T-cell (primary cell): ENCODE results near the gene LARP6. TPM values are rescaled to one million over a fixed set of nuclear protein-coding genes. Genes with fewer than 3 reads are reported as not detected.

Source experiments
- ATAC-seq, 4 experiments: fragments of 200-7000 bp in 3 of 4; fragments of 150-1000 bp in 1 of 4; cut with Tn5 transposase; replicated peaks in 1 of 4; 1 replicate in 3 of 4; 2 replicates in 1 of 4; pipeline ENCODE4 v1.10.0; 2021; ENCODE audit warnings: moderate library complexity in 3 of 4, mild to moderate bottlenecking in 2 of 4, moderate number of reproducible peaks in 1 of 4
- CTCF ChIA-PET, 2 donors: fragments of 300-600 bp; sonication (Branson Sonifier 250); formaldehyde crosslinking; loops; one replicate each; lab custom pipeline; 2022; ENCODE audit warnings: antibody characterized with exemption in 2 of 2; lab: Charles Lee
- POLR2A ChIA-PET, 2 donors: fragments of 300-600 bp; sonication (Branson Sonifier 250); formaldehyde crosslinking; loops; one replicate each; lab custom pipeline; 2022; ENCODE audit warnings: antibody characterized with exemption in 2 of 2; lab: Charles Lee
- DNase-seq, 35 experiments: peaks; one replicate each; pipeline versions ENCODE4 v3.0.0 to v3.0.0-alpha.2; 2013 to 2023
- H3K27ac ChIP-seq: one replicate; pipeline ENCODE4 v1.5.1; 2013; ENCODE audit warnings: low read length
- H3K27me3 ChIP-seq, 2 experiments: replicated peaks in 1 of 2; 1 replicate in 1 of 2; 2 replicates in 1 of 2; pipeline versions ENCODE4 v1.6.1 to v1.7.0; 2013; ENCODE audit warnings: low read length in 1 of 2, mixed read lengths in 1 of 2; ENCODE audit not compliant: control insufficient read depth in 2 of 2, insufficient read depth in 2 of 2; ENCODE audit errors: extremely low read depth in 1 of 2
- H3K36me3 ChIP-seq, 2 donors: 1 replicate in 1 of 2; 2 replicates in 1 of 2; pipeline versions ENCODE4 v1.6.1 to v1.7.0; 2013; ENCODE audit warnings: low read length in 1 of 2; ENCODE audit not compliant: control insufficient read depth in 2 of 2, insufficient read depth in 1 of 2; ENCODE audit errors: extremely low read depth in 1 of 2
- H3K4me1 ChIP-seq, 2 experiments: 1 replicate in 1 of 2; 2 replicates in 1 of 2; pipeline versions ENCODE4 v1.6.1 to v1.7.0; 2013; ENCODE audit warnings: low read length in 2 of 2, mixed read lengths in 1 of 2; ENCODE audit not compliant: insufficient read depth in 2 of 2, control insufficient read depth in 1 of 2; ENCODE audit errors: extremely low read depth in 1 of 2
- H3K4me3 ChIP-seq, 2 donors: 1 replicate in 1 of 2; 2 replicates in 1 of 2; pipeline versions ENCODE4 v1.5.1 to v1.7.0; 2013; ENCODE audit warnings: mild to moderate bottlenecking in 2 of 2, low read length in 1 of 2, moderate library complexity in 1 of 2; ENCODE audit not compliant: control insufficient read depth in 1 of 2; ENCODE audit errors: extremely low read depth in 1 of 2
- H3K9me3 ChIP-seq: 2 replicates; pipeline ENCODE4 v1.7.0; 2013
- H3K27ac Mint-ChIP-seq, 2 donors: one replicate each; pipeline ENCODE4 v1.8.0; 2020 to 2021; ENCODE audit warnings: mild to moderate bottlenecking in 2 of 2, mixed read lengths in 2 of 2
- H3K27me3 Mint-ChIP-seq, 2 donors: one replicate each; pipeline ENCODE4 v1.8.0; 2021 to 2022; ENCODE audit warnings: mixed read lengths in 2 of 2
- H3K36me3 Mint-ChIP-seq: one replicate; pipeline ENCODE4 v1.8.0; 2021; ENCODE audit warnings: mixed read lengths
- H3K4me1 Mint-ChIP-seq, 3 donors: one replicate each; pipeline ENCODE4 v1.8.0; 2020 to 2022; ENCODE audit warnings: mixed read lengths in 3 of 3, mild to moderate bottlenecking in 1 of 3
- H3K4me3 Mint-ChIP-seq, 3 donors: one replicate each; pipeline ENCODE4 v1.8.0; 2020 to 2022; ENCODE audit warnings: mild to moderate bottlenecking in 3 of 3, mixed read lengths in 3 of 3, moderate library complexity in 3 of 3
- H3K9me3 Mint-ChIP-seq, 3 donors: one replicate each; pipeline ENCODE4 v1.8.0; 2020 to 2022; ENCODE audit warnings: mixed read lengths in 3 of 3
- WGBS: methylation state at CpG from one replicate; pipeline ENCODE4 v1.1.5; 2013; ENCODE audit warnings: missing lambda C conversion rate; ENCODE audit not compliant: insufficient coverage; 5-methylcytosine and 5-hydroxymethylcytosine counted together
- total RNA-seq, 35 experiments: library from RNA in 6 of 35; stranded (reverse) in 6 of 35; fragments of 120-200 nt in 1 of 35; gene quantifications; one replicate each; pipeline versions ENCODE4 v1.2.1 to v1.2.4 and lab custom pipeline; 2013 to 2026

The LARP6 gene
- total RNA-seq, 5 donors from 2014 or later (not counting 1 experiment from before 2014, with no cell fraction given) = 0.41 to 0.49 TPM; not detected in 3

DNA sequence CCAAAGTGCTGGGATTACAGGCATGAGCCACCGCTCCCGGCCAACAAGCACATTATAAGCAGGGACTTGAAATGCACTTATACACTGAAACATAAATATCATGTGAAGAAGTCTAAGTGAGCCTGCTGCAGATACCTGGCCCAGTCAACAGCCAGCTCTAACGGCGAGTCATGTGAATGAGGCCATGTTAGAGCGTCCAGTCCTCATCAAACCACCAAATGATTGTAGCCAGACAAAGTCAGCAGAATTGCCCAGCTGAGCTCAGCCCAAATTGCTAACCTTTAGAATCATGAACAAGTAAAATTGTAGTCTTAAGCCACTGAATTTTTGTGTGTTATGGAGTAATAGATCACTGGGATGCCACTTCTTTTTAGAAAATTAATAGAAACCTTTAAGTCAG lies 52.8 kb downstream of the LARP6 start:
- ChIA-PET CTCF (interaction anchor here in 1 of 2 donors (0.6 kb wide), 1 partner anchor 10 kb away, joined by 3 read pairs; no protein-coding TSS in a partner anchor), POLR2A (no interaction called here)
- Histone ChIP-seq H3K4me1 (no peaks in the 10 kb centered on the region), H3K9me3 (no peaks in the 10 kb centered on the region), H3K36me3 (no peaks in the 10 kb centered on the region), H3K27me3 (no peaks in the 10 kb centered on the region), H3K4me3 (no peak overlapping the region), H3K27ac (no peak overlapping the region)
- Mint-ChIP-seq H3K36me3 (no peaks in the 10 kb centered on the region), H3K27ac (no peak overlapping the region), H3K4me3 (no peak overlapping the region), H3K4me1 (no peaks in the 10 kb centered on the region), H3K27me3 (peaks cover 0 to 4% of the 10 kb centered on the region in 2 donors), H3K9me3 (no peaks in the 10 kb centered on the region)
- no peak for DNase-seq
- no peak for ATAC-seq
- 97% methylated on average over 3 of the region's 5 CpGs for WGBS

DNA sequence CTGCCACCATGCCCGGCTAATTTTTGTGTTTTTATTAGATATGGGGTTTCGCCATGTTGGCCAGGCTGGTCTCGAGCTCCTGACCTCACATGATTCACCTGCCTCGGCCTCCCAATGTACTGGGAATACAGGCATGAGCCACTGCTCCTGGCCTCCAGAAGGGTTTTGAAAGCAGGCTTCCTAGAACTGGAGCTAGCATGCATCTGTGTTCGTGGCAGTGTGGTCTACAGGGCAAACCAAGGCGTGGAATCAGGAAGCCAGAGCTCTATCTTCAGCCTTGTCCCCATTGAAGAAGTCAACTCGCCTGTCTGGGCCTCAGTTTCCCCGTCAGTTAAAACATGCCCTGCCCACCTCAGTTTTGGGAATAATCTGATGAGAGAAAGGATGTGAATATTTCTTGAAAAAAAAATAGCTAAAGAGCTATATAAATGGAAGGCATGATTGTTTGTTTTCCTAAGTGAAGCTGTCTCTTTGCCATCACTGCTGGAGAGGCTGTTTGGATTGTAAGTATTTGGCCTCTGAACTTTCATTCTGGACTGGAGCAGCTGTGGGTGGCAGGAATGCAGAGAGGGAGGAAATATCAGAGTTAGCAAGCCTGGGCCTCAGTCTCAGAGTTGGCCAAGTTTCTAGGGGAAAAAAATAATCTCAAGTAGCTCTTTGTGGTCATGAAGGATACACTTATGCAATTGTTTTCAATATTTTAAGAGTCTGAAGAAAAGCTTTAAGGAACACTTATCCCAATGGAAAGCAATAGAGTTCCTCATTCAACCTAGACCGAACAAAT lies 54.1 kb downstream of the LARP6 start:
- Mint-ChIP-seq H3K27ac (no peak overlapping the region), H3K4me1 (no peaks in the 10 kb centered on the region), H3K9me3 (no peaks in the 10 kb centered on the region), H3K27me3 (peaks cover 0 to 5% of the 10 kb centered on the region in 2 donors), H3K4me3 (no peak overlapping the region), H3K36me3 (no peaks in the 10 kb centered on the region)
- H3K9me3 ChIP-seq = no peaks in the 10 kb centered on the region
- no peaks in the 10 kb centered on the region for H3K36me3 ChIP-seq
- ATAC-seq (no peak), DNase-seq (no peak)
- ChIA-PET POLR2A (no interaction called here), CTCF (interaction anchor here in 1 of 2 donors (0.8 kb wide), 1 partner anchor 10 kb away, joined by 3 read pairs; no protein-coding TSS in a partner anchor)
- H3K27me3 ChIP-seq = no peaks in the 10 kb centered on the region
- no peak overlapping the region for H3K27ac ChIP-seq
- 71% methylated on average over 9 of the region's 9 CpGs for WGBS
- no peaks in the 10 kb centered on the region for H3K4me1 ChIP-seq
- no peak overlapping the region for H3K4me3 ChIP-seq

DNA sequence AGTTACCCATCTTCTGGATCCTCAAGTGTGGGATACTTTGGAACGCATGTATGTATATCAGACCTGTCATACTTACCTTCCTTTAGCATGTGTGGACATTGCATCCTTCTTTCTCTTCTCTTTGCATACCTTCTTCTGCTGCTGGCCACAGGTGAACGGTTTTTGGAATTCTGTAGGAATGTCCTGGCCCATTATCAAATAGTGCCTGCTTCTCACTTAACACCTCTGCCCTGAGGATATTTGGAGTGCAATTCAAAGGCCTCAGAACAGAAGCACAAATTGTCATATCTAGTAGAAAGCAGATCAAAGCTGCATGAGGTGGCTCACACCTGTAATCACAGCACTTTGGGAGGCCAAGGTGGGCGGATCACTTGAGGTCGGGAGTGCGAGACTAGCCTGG lies 56.5 kb downstream of the LARP6 start:
- Histone ChIP-seq H3K9me3 (no peaks in the 10 kb centered on the region), H3K27ac (no peak overlapping the region), H3K36me3 (no peaks in the 10 kb centered on the region), H3K27me3 (peaks cover 0 to 3% of the 10 kb centered on the region in 2 experiments), H3K4me1 (no peaks in the 10 kb centered on the region), H3K4me3 (no peak overlapping the region)
- Mint-ChIP-seq H3K4me1 (no peaks in the 10 kb centered on the region), H3K36me3 (no peaks in the 10 kb centered on the region), H3K9me3 (no peaks in the 10 kb centered on the region), H3K4me3 (no peak overlapping the region), H3K27ac (no peak overlapping the region), H3K27me3 (peaks cover 3 to 6% of the 10 kb centered on the region in 2 donors)
- CTCF ChIA-PET = interaction anchor here in 1 of 2 donors (0.7 kb wide), 1 partner anchor 1922 kb away, joined by 4 read pairs; no protein-coding TSS in a partner anchor
- DNase-seq = no peak
- ATAC-seq = no peak
- 80% methylated on average over 1 of the region's 5 CpGs for WGBS
- POLR2A ChIA-PET = no interaction called here

DNA sequence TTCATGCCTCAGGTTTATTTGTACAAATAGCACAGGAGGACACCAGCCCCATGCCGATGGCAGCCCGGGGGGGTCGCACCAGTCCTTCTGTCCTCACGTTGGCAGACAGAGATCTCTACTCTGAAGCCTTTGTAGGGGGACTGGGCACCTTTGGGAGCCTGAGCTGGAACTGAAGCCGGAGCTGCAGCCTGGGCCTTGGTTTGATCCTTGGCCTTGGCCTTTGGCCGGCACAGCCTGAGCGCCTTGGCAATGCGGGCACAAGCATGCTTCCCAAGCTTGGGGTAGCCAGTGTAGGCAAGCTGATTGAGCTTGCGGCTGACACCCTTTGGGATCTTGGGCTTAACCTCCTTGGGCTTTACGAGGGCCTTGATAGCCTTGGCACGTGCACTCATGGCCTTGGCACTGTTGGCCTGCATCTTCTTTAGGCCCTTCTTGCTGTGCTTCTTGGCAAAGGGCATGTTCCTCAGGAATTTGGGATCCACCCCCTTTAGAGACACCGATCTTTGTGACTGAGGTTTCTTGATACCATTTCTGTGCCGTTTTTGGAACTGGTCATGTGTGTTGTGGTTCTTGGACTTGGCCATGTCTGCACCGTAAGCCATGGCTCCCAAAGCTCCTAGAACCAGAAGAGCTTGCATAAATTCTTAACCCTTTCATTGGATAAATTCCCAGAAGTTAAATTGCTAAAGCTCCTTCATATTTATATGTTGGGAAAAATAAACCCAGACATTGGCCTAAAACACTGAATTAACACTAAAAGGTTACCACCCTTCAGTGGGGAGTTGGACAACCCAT lies 57.2 kb downstream of the LARP6 start:
- H3K9me3 ChIP-seq = no peaks in the 10 kb centered on the region

DNA sequence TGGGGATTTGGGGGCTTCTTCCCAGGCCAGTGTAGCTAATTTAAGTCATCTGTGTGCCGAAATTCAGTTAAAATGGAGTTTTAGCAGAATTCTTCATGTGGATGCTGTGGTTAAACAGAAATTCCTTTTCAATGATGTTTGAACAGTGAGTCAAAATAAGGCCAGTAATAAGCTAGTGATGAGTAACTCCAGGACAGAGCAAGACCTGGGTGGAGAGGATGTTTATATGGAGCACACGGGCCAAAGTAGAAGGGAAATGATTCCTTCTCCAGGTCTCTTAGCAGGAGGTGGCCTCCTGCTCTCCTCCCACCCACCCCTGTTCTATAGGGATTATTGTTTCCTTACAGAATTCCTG lies 58.7 kb downstream of the LARP6 start:
- Mint-ChIP-seq H3K36me3 (no peaks in the 10 kb centered on the region), H3K9me3 (no peaks in the 10 kb centered on the region), H3K27me3 (peaks cover 4 to 8% of the 10 kb centered on the region in 2 donors), H3K4me3 (no peak overlapping the region), H3K27ac (no peak overlapping the region), H3K4me1 (no peaks in the 10 kb centered on the region)
- Histone ChIP-seq H3K27ac (no peak overlapping the region), H3K4me1 (no peaks in the 10 kb centered on the region), H3K27me3 (peaks cover 0 to 8% of the 10 kb centered on the region in 2 experiments), H3K4me3 (no peak overlapping the region), H3K36me3 (no peaks in the 10 kb centered on the region), H3K9me3 (no peaks in the 10 kb centered on the region)
- DNase-seq (no peak), ATAC-seq (no peak)
- WGBS = 88% methylated on average over 1 of the region's 2 CpGs
- CTCF ChIA-PET = interaction anchor here in 1 of 2 donors (0.6 kb wide), 1 partner anchor 99 kb away, joined by 3 read pairs; no protein-coding TSS in a partner anchor
- POLR2A ChIA-PET = no interaction called here

More for the DNA sequence above, 57.2 kb downstream of the LARP6 start:
- peaks cover 6 to 7% of the 10 kb centered on the region in 2 donors for H3K27me3 Mint-ChIP-seq
- ATAC-seq = no peak
- Histone ChIP-seq H3K27ac (no peak overlapping the region), H3K27me3 (peaks cover 0 to 3% of the 10 kb centered on the region in 2 experiments), H3K4me1 (no peaks in the 10 kb centered on the region), H3K36me3 (no peaks in the 10 kb centered on the region), H3K4me3 (no peak overlapping the region)
- WGBS = 88% methylated on average over 12 of the region's 14 CpGs
- no peaks in the 10 kb centered on the region for H3K9me3 Mint-ChIP-seq
- H3K36me3 Mint-ChIP-seq = no peaks in the 10 kb centered on the region
- DNase-seq = no peak
- H3K27ac Mint-ChIP-seq = no peak overlapping the region
- CTCF ChIA-PET = no interaction called here
- no peaks in the 10 kb centered on the region for H3K4me1 Mint-ChIP-seq
- H3K4me3 Mint-ChIP-seq = no peak overlapping the region
- POLR2A ChIA-PET = no interaction called here

DNA sequence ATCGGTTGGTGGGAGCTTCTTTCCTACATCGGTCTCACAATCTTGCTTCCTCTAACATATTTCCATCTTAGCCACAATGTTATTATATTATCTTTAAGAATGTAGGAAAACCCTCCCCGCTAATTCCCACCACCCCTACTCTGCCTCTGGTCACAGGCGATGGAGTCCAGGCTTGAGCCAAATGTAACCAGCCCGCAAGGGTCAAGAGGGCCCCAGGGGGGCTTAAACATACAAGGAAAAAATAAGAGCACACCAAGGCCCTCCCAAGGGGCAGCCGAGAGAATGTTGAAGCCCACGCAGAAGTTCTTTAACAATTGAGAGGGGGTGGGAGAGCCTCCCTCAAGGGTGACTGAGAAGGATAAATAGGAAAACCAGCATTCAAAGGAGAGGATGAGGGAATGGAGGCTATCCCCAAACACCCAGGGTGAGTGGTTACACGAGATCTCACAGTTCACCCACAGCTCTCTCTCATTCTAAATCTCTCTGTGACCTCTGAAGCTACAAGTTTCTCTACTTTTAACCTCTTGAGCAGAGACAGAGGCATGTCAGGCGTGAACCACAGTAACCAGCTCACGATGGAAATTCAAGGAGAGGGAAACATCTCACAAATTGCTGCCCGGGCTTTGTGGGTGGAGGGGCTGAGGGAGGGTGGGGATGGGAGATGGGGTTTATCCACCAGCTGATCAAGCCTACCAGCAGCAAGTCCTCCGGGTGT lies 59.2 kb downstream of the LARP6 start:
- no peak overlapping the region for H3K4me3 ChIP-seq
- Mint-ChIP-seq H3K9me3 (no peaks in the 10 kb centered on the region), H3K27me3 (peaks cover 4 to 8% of the 10 kb centered on the region in 2 donors), H3K36me3 (no peaks in the 10 kb centered on the region), H3K4me3 (no peak overlapping the region), H3K4me1 (no peaks in the 10 kb centered on the region), H3K27ac (no peak overlapping the region)
- ChIA-PET CTCF (interaction anchor here in 1 of 2 donors (0.6 kb wide), 2 partner anchors 99 to 333 kb away, joined by 3 read pairs; no protein-coding TSS in a partner anchor), POLR2A (no interaction called here)
- no peaks in the 10 kb centered on the region for H3K4me1 ChIP-seq
- DNase-seq (no peak), ATAC-seq (no peak)
- no peaks in the 10 kb centered on the region for H3K9me3 ChIP-seq
- H3K27ac ChIP-seq = no peak overlapping the region
- WGBS = 89% methylated on average over 4 of the region's 12 CpGs
- peaks cover 0 to 8% of the 10 kb centered on the region in 2 experiments for H3K27me3 ChIP-seq
- no peaks in the 10 kb centered on the region for H3K36me3 ChIP-seq
